Measurements from ENCODE around the gene PCDHGB2.
"Not testable (repeated sequence)": the region's sequence is repeated elsewhere in the genome, so short reads cannot be mapped to it uniquely, and the experiment has no call there.

Gene PCDHGB2

GRCh38 chr5:141359790-141360426 lies at the start of gene PCDHGB2:
TSS of gene PCDHGB2 (plus strand) at chr5:141359994. CDS start at chr5:141360136, 142 bp downstream.
- no peak for DNase-seq (ENCODE audit: low read depth in 2 of 2)

GRCh38 chr5:141313711-141314110 lies 46.1 kb upstream of the PCDHGB2 start:
- no peak for DNase-seq (ENCODE audit: low read depth in 2 of 2)

GRCh38 chr5:141316963-141317362 lies 42.8 kb upstream of the PCDHGB2 start:
- DNase-seq (ENCODE audit: low read depth in 2 of 2): not testable (repeated sequence)

- no peak for DNase-seq (ENCODE audit: low read depth in 2 of 2)
Observed at GRCh38 chr5:141319202-141319601, 40.6 kb upstream of the PCDHGB2 start.

GRCh38 chr5:141319699-141320098 lies 40.1 kb upstream of the PCDHGB2 start:
- DNase-seq (ENCODE audit: low read depth in 2 of 2): no peak

- DNase-seq (ENCODE audit: low read depth in 2 of 2): peak; percentile 82 to 86
Observed at GRCh38 chr5:141320225-141321169, 39.3 kb upstream of the PCDHGB2 start, which contains the start of gene TAF7. TSS of gene TAF7 (minus strand) at chr5:141320784. CDS start at chr5:141320044, 740 bp downstream.

GRCh38 chr5:141322261-141322660 lies 37.5 kb upstream of the PCDHGB2 start:
- DNase-seq (ENCODE audit: low read depth in 2 of 2): no peak

- peak; percentile 36 to 44 for DNase-seq (ENCODE audit: low read depth in 2 of 2)
Observed at GRCh38 chr5:141326088-141326854, 33.5 kb upstream of the PCDHGB2 start.

GRCh38 chr5:141328231-141328630 lies 31.6 kb upstream of the PCDHGB2 start:
- DNase-seq (ENCODE audit: low read depth in 2 of 2): no peak

GRCh38 chr5:141330299-141331080 lies 29.3 kb upstream of the PCDHGB2 start, which contains the start of gene PCDHGA1:
TSS of gene PCDHGA1 (plus strand) at chr5:141330514.
- DNase-seq (ENCODE audit: low read depth in 2 of 2): no peak

- not testable (repeated sequence) for DNase-seq (ENCODE audit: low read depth in 2 of 2)
Observed at GRCh38 chr5:141332571-141332970, 27.2 kb upstream of the PCDHGB2 start.

GRCh38 chr5:141338538-141339306 lies 21.1 kb upstream of the PCDHGB2 start, which contains the start of gene PCDHGA2:
TSS of gene PCDHGA2 (plus strand) at chr5:141338760.
- no peak for DNase-seq (ENCODE audit: low read depth in 2 of 2)

- DNase-seq (ENCODE audit: low read depth in 2 of 2): not testable (repeated sequence)
Observed at GRCh38 chr5:141340781-141341354, 18.9 kb upstream of the PCDHGB2 start.

- no peak for DNase-seq (ENCODE audit: low read depth in 2 of 2)
Observed at GRCh38 chr5:141342773-141343172, 17.0 kb upstream of the PCDHGB2 start.

GRCh38 chr5:141343242-141343952 lies 16.4 kb upstream of the PCDHGB2 start, which contains the start of gene PCDHGA3:
TSS of gene PCDHGA3 (plus strand) at chr5:141343829. CDS start at chr5:141344034, 205 bp downstream.
- DNase-seq (ENCODE audit: low read depth in 2 of 2): no peak

GRCh38 chr5:141343953-141344463 lies 15.8 kb upstream of the PCDHGB2 start:
- DNase-seq (ENCODE audit: low read depth in 2 of 2): no peak

GRCh38 chr5:141345327-141345726 lies 14.5 kb upstream of the PCDHGB2 start:
- DNase-seq (ENCODE audit: low read depth in 2 of 2): no peak

GRCh38 chr5:141346017-141346416 lies 13.8 kb upstream of the PCDHGB2 start:
- DNase-seq (ENCODE audit: low read depth in 2 of 2): not testable (repeated sequence)

Data from activated CD4-positive, alpha-beta T cell treated with anti-CD3 and anti-CD28 coated beads for 24 hours (primary cell).